RKO (cell line): Measurements from ENCODE around the gene PRR27.
"Not testable (repeated sequence)": the region's sequence is repeated elsewhere in the genome, so short reads cannot be mapped to it uniquely, and the experiment has no call there.

Experiments
- DNase-seq: peaks from one replicate; pipeline ENCODE4 v3.0.0-alpha.2; 2016; ENCODE audit warnings: low spot score

PRR27 gene

GRCh38 chr4:70197842-70198241, 43.8 kb downstream of the PRR27 start:
- DNase-seq = no peak

GRCh38 chr4:70203601-70204000, 49.6 kb downstream of the PRR27 start:
- no peak for DNase-seq

DNA sequence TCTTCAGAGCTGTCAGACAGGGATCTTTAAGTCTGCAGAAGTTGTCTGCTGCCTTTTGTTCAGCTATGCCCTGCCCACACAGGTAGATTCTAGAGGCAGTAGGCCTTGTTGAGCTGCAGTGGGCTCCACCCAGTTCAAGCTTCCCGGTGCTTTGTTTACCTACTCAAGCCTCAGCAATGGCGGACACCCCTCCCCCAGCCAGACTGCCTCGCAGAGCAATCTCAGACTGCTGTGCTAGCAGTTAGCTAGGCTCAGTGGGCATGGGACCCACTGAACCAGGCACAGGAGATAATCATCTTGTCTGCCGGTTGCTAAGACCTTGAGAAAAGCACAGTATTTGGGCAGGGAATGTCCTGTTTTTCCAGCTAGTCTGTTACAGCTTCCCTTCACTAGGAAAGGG, 58.7 kb downstream of the PRR27 start:
- DNase-seq = not testable (repeated sequence)
